RPMI7951 (cell line): Measurements from ENCODE around the gene TFAP2D. TPM values are rescaled to one million over a fixed set of nuclear protein-coding genes. Genes with fewer than 3 reads are reported as not detected.

Experiments used
- DNase-seq: peaks from one replicate; pipeline ENCODE4 v3.0.0-alpha.2; 2012; ENCODE audit warnings: low read depth
- total RNA-seq: library from RNA; depleted of rRNA; stranded (reverse); fragments of >200 nt; shearing (Covaris generic); gene quantifications from 2 replicates; pipeline ENCODE4 v1.2.3, GENCODE V29; 2014; rRNA removed

TFAP2D gene
- total RNA-seq, result not detected in 2 replicates

DNA sequence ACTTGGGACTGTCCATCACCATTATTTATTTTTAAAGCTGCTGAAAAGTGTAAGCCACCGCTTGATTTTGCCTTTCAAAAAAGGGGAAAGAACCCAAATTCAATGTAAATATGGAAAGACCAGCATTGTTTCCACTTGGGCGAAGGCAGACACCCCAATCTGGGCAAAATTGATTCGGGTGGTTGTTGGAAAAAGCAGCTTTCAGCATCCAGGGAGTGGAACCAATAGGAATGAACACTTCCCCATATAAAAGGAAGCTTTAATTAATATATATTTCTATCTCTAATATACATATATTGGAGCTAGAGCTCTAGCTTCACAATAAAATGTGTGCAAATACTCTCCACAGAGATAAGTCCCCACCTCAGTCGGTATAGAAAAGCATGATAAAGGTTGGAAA is at the start of gene TFAP2D:
TSS of gene TFAP2D (plus strand) at position 301 of the 400 bp plus-strand sequence. CDS start 530 bp downstream, outside the sequence.
- no peak for DNase-seq

- DNase-seq, result no peak
Measured at GRCh38 chr6:50663806-50664205, 49.5 kb upstream of the TFAP2D start.

DNA sequence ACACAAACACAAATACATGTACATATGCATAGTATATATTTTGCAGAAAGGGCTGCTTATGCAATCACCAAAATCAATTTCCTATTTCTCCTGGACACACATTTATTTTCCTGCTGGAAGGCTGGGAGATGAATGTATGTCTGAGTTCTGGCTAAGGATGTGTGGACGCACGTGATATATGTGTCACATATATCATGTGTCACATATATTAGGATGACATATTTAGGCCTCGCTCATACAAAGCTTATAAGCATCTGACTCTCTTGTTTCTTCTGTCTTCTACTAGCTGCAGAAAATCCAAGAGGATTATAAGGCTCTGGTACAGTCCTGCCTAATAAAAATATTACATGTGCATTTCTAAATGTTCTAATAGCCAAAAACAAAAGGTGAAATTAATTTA is 47.2 kb upstream of the TFAP2D start:
- DNase-seq, result no peak

DNA sequence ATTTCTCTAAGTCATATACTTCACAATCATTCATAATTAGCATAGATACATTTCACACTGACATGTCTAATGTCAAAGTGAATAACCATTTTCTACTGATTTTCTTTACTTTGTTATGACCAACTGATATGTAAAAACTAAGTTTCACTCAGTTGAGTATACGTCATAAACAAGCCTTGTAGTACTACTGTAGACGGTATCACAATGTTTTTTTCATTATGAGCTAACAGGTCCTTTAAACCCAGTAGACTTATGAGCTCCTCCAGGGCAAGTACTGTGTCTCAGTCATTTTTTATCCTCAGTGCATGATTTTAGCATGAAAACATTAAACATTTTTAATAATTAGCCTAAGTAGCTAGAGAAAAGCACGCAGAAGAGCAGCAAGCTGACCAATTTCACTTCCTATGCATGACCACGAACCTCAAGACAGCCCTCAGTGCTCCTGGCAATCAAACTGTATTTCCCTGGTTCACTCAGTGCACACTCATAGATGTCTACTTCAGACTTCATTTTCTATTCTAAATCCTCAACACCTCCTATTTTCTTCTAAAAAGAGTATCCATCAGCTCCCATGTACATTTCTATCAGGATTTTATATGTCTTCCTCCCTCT is 32.0 kb upstream of the TFAP2D start:
- DNase-seq, result no peak

DNA sequence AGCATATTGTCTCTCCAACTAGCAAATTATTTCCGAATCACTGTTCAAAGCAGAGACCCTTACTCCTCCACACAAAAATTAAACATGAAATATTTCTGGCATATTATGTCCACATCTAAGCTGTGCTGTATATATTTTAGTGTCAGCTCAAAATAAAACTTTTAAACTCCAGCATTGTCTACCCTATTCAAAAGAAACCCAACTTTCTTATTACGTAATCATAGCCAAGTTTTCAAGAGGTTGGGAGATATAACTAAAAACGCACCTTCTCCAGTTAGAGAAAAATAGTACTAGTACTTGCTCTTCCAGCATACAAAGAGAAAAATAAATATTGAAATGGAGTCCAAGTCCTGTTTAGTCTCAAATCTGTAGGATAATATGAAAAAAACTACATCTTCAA is 24.1 kb upstream of the TFAP2D start:
- DNase-seq, result no peak

- no peak for DNase-seq
Measured at GRCh38 chr6:50691814-50692495, 21.4 kb upstream of the TFAP2D start.

DNA sequence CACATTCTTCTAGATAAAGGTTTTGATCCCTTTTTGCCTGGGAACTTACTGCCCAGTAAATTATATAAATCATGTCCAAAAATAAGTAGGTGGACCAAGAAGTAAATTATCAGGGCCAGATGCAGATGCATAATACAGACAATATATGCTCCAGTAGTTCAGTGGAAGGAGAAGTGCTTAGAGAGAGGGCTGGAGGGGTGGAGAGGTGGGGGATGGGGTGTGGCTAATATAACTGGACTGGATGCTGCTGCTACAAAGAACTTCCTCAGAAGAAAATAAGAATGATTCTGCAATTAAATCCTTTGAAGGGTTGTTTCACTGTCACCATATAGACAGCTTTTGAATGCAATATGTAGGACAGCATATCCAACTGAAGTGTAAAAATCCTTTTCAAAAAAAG is 14.8 kb upstream of the TFAP2D start:
- no peak for DNase-seq

- no peak for DNase-seq
Measured at GRCh38 chr6:50699051-50699775, 14.1 kb upstream of the TFAP2D start.

DNA sequence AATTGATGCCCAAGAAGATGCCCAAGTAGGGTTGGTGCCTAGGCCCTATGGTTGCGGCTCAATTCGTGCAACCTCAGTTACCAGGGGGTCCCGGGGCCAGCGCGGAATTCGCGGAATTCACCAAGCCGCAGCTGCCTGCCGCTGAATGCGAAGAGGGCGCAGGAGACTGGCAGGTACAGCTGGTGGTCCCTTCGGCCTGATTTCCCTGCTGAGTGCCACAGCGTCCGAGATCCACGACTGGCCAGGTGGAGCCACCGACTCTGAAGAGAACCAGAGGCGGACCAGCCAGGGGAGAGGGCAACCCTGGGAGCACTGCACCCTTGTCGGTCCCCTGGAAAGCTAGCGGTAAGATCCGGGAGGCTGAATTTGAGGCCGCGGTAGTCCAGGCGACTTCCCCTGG is 6.8 kb upstream of the TFAP2D start:
- no peak for DNase-seq

DNA sequence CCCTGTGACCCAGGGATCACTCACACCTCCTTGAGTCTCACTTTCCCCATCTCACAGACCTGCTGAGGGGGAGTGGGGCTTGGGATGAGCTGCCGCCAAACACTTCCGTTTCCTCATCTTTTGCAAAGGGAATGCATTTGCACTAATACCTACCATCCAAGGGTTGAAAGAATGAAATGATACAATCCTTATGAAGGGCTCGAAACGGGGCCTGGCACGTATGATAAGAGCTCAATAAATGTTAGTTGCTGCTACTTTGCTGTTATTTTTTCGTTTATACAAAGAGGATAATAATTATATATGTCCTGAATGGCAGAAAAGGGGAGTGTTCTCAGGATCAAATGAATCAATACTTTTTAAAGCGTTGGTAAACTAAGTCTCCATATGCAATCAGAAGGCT is 6.1 kb upstream of the TFAP2D start:
- no peak for DNase-seq

DNA sequence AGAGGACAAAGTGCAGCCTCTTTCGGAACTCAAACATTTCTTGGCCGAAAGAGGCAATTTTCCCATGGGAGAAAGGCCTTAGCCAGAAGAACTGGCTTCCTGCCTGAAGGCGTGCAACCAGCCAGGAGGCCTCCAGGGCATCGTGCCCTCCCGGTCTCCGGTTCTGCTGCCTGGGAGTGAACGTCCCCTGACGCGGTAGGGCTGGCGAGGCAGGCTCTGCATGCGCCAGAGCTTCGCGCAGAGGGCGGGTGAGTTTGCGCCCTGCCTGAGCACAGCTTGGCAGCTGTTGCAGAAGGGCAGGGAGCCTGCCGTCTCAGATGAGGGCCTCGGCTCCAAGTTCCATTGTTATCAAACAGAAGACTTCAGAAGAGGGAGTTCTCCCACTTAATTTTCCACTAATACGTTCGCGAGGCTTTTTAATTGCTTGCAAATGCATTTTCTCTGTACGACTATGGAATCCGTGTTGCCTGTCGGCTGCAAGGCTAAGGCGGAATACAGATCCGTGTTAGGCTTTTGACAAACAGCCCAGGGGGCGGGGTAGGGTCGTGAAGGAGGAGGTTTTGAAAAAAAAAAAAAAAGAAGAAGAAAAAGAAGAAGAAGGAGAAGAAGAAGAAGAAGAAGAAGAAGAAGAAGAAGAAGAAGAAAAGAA is 5.5 kb upstream of the TFAP2D start:
- no peak for DNase-seq

GRCh38 chr6:50708664-50709365 is 4.5 kb upstream of the TFAP2D start:
- no peak for DNase-seq

GRCh38 chr6:50709366-50709734 is 4.0 kb upstream of the TFAP2D start:
- no peak for DNase-seq

- DNase-seq, result no peak
Measured at GRCh38 chr6:50711686-50712085, 1.6 kb upstream of the TFAP2D start.

GRCh38 chr6:50712291-50712690 is 1.0 kb upstream of the TFAP2D start:
- DNase-seq, result no peak

- DNase-seq, result no peak
Measured at GRCh38 chr6:50713977-50714486, 706 bp downstream of the TFAP2D start.

DNA sequence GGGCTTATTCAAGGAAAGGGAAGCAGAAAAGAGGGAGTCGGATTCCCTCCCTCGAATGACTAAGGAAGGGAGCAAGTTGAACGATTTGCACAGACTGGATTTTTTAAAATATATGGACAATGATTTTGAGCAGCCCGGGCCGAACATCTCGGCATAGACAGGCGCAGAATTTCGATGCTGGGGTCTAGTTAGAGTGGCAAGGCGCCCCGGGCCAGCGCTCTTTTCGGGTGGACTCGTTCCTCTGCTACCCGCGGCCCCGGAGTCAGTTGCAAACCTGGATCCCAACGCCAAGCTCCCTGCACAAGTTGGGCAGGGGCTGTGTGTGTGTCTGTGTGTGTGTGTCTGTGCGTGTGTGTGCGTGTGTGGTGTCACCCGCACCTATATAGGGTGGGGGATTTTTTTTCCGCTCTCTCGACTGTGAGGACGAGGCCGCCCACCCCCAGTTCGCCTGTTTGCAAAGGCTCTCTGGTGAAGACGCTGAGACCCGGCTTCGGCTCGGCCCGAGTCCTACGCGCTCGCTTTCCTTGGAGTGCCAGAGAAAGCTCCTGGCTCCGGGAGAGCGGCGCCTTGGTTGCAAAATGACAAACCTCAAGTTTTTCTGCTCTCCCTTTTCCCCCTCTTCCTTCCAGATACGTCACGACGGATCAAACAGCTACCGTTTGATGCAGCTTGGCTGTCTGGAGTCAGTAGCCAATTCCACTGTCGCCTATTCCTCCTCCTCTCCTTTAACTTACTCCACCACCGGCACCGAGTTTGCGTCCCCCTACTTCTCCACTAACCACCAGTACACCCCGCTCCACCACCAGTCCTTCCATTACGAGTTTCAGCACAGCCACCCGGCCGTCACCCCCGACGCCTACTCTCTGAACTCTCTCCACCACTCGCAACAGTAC is 1.4 kb downstream of the TFAP2D start:
- DNase-seq, result no peak

DNA sequence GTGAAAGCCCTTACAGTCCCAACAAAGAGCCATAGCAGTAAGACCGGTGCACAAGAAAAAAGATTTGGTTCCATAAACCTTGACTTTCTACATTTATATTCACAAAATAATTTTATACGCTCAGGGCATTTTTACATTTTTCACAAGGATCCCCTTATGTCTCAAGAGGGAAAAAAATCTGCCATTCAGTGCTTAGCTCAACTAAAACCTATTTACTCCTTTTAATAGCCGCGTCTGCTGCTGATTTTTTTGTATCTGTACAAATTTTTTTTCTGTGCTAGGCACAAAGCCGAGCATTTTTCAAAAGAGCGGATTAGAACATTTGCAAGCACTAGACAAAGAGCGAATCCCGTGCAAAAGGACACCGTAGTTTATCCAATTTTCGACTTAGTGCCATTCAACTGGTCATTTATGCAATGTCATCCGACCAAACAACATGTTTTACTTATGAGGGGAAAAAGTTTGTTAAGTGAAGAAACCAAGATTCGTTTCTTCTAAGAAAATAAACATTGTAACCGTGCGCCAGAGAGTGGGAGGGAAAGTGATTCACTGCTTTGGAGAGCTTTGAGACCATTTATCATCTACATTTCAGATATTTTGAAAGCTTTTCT is 3.7 kb downstream of the TFAP2D start:
- no peak for DNase-seq

DNA sequence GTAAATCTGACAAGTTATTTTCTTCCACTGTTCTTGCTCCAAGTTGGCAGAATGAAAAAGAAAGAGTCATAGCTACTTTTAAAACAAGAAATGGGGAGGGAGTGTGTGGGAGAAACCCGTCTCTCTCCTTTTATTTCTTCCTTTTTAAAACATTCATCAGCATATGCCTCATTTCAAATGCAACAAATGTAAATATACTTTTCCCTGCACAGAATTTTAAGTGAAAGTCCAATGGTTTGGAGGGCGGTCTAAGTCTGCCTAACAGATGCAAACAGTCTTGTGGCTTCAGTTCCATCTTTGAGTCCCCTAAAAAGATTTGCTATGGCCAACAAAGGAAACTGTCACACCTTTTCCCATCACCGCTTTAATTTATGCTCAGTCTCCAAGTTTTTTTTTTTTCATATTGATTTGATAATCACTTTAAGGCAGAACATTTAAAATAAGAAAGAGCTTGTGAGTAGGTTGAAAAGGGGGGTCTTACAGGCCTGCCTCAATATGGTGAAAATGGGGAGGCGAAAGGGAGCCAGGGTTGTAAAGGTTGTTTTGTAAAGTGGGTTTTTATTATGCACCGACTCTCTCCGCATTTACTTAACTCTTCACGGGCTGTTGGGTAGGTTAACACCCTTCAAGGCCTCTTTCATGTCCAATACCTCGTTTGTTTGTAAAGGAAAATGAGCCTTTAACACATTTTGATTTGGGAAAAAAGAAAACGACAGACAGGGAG is 4.6 kb downstream of the TFAP2D start:
- DNase-seq, result no peak

DNA sequence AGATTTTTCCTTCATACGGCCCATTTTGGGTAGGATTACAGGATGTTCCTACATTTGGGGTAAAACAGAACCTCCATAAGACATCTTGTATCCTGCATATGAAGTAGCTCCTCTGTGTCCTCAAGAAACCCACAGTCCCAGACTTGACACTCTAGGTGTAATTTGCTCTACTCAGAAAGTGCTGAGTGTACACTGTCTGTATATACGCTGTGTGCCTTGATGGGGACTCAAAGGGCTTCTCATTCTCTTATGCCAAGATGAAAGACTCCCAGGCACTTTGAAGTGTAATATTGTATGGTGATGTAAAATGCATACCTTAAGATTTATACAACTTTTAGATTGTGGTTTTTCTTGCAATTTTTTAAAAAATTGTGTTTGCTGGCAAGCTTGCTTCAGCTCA is 5.2 kb downstream of the TFAP2D start:
- no peak for DNase-seq
